Thoracic aorta (tissue), 2 donors: ENCODE data around the gene TAS1R1. TPM values are rescaled to one million over a fixed set of nuclear protein-coding genes. Genes with fewer than 3 reads are reported as not detected.

Source experiments
- ATAC-seq: fragments of 150-250 bp; one replicate; pipeline ENCODE4 v1.8.0; 2017; ENCODE audit warnings: low read depth; ENCODE audit not compliant: insufficient number of reproducible peaks, low FRiP score
- DNase-seq: peaks from one replicate; pipeline ENCODE4 v3.0.0-alpha.2; 2020; ENCODE audit warnings: low spot score
- H3K27ac ChIP-seq, 2 donors: fragments of 200-600 bp; sonication (generic); 1 replicate in 1 of 2; 2 replicates in 1 of 2; pipeline ENCODE4 v1.5.1; 2016; ENCODE audit warnings: mild to moderate bottlenecking in 2 of 2, moderate library complexity in 2 of 2
- H3K27me3 ChIP-seq: fragments of 200-600 bp; sonication (generic); replicated peaks from 2 replicates; pipeline ENCODE4 v1.6.0; 2016; ENCODE audit warnings: mild to moderate bottlenecking; ENCODE audit not compliant: insufficient read depth
- H3K36me3 ChIP-seq: fragments of 200-600 bp; sonication (generic); one replicate; pipeline ENCODE4 v1.5.1; 2016
- H3K4me1 ChIP-seq, 2 donors: fragments of 200-600 bp; sonication (generic); 1 replicate in 1 of 2; 2 replicates in 1 of 2; pipeline versions ENCODE4 v1.5.1 to v1.6.0; 2016; ENCODE audit warnings: low read depth in 2 of 2, mild to moderate bottlenecking in 1 of 2; ENCODE audit not compliant: control insufficient read depth in 1 of 2
- H3K4me3 ChIP-seq: fragments of 200-600 bp; sonication (generic); 2 replicates; pipeline ENCODE4 v1.5.1; 2016; ENCODE audit warnings: mild to moderate bottlenecking
- H3K9me3 ChIP-seq: fragments of 200-600 bp; sonication (generic); 2 replicates; pipeline ENCODE4 v1.5.1; 2016
- total RNA-seq, 2 donors: library from RNA; depleted of rRNA; stranded (reverse); fragments of >200 nt; gene quantifications; one replicate each; pipeline versions ENCODE4 v1.1.0 to v1.2.3, GENCODE V29; 2016
- TF ChIP-seq, protein P1 (sequence below): fragments of 200-600 bp; sonication (generic); IDR thresholded peaks from one replicate; pipeline ENCODE4 v1.5.1; 2019; ENCODE audit warnings: antibody characterized with exemption

TAS1R1 gene
- total RNA-seq, 2 donors from 2014 or later = 0.81 TPM; not detected in 1

DNA sequence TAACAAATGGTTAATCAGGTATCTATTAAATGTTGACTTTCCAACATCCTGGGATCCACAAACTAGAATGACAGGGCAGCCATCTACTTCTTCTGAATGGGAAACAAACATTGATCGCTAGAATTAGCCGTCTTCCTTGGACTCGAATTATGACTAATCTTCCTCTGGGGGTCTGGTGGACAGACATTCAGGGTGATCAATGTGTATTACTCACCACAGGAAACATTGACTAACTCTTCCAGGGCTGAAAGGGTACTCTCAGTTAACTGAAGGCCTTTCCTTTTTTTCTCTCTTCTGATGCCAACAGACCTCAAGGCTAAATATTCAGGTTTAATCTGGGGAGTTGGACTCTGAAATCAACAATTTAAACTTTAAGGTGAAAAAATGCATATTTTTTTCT is 10.3 kb upstream of the TAS1R1 start:
- ATAC-seq (no peak), DNase-seq (no peak)
- TF ChIP-seq, protein P1, sequence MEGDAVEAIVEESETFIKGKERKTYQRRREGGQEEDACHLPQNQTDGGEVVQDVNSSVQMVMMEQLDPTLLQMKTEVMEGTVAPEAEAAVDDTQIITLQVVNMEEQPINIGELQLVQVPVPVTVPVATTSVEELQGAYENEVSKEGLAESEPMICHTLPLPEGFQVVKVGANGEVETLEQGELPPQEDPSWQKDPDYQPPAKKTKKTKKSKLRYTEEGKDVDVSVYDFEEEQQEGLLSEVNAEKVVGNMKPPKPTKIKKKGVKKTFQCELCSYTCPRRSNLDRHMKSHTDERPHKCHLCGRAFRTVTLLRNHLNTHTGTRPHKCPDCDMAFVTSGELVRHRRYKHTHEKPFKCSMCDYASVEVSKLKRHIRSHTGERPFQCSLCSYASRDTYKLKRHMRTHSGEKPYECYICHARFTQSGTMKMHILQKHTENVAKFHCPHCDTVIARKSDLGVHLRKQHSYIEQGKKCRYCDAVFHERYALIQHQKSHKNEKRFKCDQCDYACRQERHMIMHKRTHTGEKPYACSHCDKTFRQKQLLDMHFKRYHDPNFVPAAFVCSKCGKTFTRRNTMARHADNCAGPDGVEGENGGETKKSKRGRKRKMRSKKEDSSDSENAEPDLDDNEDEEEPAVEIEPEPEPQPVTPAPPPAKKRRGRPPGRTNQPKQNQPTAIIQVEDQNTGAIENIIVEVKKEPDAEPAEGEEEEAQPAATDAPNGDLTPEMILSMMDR = no peak
- Histone ChIP-seq H3K36me3 (peaks cover 49% of the 10 kb centered on the region), H3K9me3 (no peaks in the 10 kb centered on the region), H3K27me3 (no peaks in the 10 kb centered on the region), H3K27ac (no peak overlapping the region), H3K4me3 (no peak overlapping the region), H3K4me1 (no peaks in the 10 kb centered on the region)

DNA sequence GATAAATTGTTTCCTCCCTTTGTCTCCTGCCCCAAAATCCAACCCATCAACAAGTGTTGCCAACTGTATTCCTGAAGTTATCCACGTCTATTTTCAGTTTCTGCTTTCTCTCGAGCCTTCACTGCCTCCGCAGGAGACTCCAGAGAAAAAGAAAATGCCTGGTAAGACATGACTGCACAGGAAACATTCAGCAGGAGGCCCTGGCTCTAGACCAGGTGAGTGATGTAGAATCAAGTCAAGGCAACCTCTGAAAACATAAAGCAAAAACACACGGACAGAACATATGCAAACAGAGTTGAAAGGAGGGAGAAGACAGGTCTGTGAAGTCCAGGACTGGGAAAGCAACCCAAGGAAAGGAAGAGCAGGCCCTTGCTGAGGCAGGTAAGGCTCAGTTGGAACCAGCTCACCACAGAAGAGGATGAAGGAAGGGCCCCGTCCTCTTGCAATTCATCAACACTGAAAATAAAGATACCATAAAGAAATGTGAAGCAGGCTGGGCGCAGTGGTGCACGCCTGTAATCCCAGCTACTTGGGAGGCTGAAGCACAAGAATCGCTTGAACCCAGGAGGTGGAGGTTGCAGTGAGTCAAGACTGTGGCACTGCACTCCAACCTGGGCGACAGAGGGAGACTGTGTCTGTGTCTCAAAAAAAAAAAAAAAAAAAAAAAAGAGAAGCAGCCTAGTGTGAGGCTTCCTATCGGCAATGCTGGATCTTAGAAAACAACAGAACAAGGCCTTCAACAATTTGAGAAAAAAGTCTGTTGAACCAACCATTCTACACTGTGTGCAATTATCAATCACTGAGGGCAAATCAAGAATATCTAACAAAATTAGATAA is 9.6 kb upstream of the TAS1R1 start:
- Histone ChIP-seq H3K27me3 (no peaks in the 10 kb centered on the region), H3K4me1 (no peaks in the 10 kb centered on the region), H3K27ac (no peak overlapping the region), H3K4me3 (no peak overlapping the region), H3K9me3 (no peaks in the 10 kb centered on the region), H3K36me3 (peaks cover 56% of the 10 kb centered on the region)
- TF ChIP-seq, protein P1 = no peak
- ATAC-seq = no peak
- no peak for DNase-seq

DNA sequence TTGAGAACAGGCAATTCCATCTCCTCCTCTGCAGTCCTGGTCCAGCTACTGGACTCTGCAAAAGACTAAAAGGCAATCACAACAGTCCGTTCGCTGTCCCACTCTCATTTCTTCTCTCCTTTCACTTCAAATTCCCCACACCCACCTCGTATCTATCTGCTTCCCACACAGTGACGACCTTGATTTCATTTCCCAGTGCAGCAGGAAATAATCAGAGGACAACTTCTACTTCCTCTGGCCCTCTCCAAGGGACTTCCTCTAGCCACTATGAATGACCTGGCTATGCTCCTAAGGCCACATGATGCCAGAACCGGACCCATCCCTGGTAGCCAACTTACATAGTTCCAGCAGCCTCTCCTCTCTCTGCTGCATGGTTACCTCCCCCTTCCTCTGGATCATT is 8.8 kb upstream of the TAS1R1 start:
- Histone ChIP-seq H3K36me3 (peaks cover 55% of the 10 kb centered on the region), H3K27me3 (no peaks in the 10 kb centered on the region), H3K27ac (no peak overlapping the region), H3K4me1 (no peaks in the 10 kb centered on the region), H3K4me3 (no peak overlapping the region), H3K9me3 (no peaks in the 10 kb centered on the region)
- DNase-seq (no peak), ATAC-seq (no peak)
- TF ChIP-seq, protein P1 = no peak

DNA sequence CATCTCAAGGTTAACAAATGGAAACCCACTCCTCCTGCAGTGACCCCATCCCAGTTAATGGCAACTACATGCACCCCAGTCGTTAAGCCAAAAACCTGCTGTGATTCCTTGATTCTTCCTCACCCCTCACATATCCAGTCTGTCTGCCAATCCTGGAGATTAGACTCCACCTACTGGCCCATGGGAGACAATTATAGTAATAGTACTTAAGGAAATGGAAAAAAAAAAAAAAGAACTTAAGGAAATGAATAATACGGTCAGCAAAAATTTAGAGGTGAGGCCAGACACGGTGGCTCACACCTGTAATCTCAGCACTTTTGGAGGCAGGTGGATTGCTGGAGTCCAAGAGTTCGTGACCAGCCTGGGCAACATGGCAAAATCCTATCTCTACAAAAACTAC is 7.8 kb upstream of the TAS1R1 start:
- no peak for ATAC-seq
- no peak for DNase-seq
- peaks cover 49% of the 10 kb centered on the region for H3K36me3 ChIP-seq
- H3K4me3 ChIP-seq = no peak overlapping the region
- H3K27me3 ChIP-seq = no peaks in the 10 kb centered on the region
- H3K9me3 ChIP-seq = no peaks in the 10 kb centered on the region
- H3K27ac ChIP-seq = no peak overlapping the region
- H3K4me1 ChIP-seq = no peaks in the 10 kb centered on the region
- TF ChIP-seq, protein P1 = no peak

DNA sequence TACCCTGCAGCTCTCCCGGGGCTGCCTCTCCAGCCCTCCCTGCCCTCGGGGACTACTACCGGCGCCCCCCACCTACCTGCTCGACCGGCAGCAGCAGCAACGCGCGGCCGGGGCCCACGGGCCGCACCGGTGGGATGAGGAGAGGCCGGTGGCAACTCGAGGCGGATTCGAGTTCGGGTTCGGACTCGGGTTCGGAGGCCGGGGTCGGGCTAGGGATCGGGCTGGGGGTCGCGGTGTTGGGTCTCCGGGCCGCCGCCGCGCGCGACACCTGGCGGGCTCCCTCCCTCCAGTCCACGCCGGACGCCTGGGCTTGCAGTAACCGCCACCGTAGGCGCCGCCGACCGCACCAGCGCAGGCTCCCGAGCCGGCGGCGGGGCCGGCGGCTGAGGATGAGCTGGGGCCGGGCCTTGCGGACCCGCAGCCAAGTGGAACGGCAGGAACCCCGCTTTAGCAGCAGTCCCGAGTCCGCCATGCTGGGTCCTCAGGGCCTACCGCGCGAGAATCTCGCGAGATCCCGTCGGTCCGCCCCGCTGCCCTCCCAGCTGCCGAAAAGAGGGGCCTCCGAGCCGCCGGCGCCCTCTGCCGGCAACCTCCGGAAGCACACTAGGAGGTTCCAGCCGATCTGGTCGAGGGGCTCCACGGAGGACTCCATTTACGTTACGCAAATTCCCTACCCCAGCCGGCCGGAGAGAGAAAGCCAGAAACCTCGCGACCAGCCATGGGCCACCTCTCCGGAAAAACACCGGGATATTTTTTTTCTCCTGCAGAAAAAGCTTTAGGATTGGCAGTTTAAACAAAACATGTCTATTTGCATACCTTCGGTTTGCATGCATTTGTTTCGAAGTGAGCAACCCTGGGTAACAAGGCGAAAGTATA is 838 bp upstream of the TAS1R1 start, which contains the start of gene NOL9:
NOL9 (minus strand) TSS at position 483 of the 876 bp plus-strand sequence; CDS start at position 472, 11 bp downstream.
- Histone ChIP-seq H3K4me3 (peak within 1 kb of the TSS; percentile 91), H3K27me3 (no peaks in the 10 kb centered on the region), H3K27ac (peak within 1 kb of the TSS; percentile 50 to 59), H3K4me1 (peaks cover 16 to 25% of the 10 kb centered on the region in 2 donors), H3K36me3 (peaks cover 14% of the 10 kb centered on the region), H3K9me3 (no peaks in the 10 kb centered on the region)
- TF ChIP-seq, protein P1 = peak; percentile 98
- peak; percentile 93 for ATAC-seq
- peak; percentile 66 for DNase-seq
